ENCODE measurements around the gene PDZD7. TPM values are rescaled to one million over a fixed set of nuclear protein-coding genes. Genes with fewer than 3 reads are reported as not detected.
A peak's percentile ranks its signal among the peaks of the same experiment; 100 is the strongest.

Gene PDZD7
- total RNA-seq, 6 experiments from 2014 or later = 1.1 to 1.9 (median 1.2) TPM

DNA sequence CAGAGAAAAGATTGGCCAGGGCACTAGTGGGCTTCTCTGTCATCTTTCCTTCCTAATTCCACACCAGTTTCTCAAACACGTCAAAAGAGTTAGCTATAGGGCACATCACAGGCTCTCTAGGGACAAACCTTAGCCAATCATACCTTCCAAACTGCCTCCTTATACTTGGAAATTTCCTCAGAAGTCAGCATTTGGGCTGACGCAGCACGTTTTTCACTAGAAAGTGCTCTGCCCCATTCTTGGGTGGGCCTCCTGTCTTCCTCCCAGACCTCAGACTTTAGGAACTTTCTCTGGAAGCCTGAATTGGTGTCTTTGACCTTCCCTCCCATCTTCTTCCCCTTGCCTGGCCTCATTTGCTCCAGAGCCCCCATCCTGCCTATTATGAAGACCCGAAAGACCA, 11.2 kb upstream of the PDZD7 start:
- TF ChIP-seq CTCF (IDR thresholded peaks at IDR 0.05) = no peak
- DNase-seq = no peak
- Mint-ChIP-seq H3K4me1 (ENCODE audit: low read depth) (peaks cover 45% of the 10 kb centered on the region), H3K4me3 (peak overlapping the region; percentile 97), H3K36me3 (ENCODE audit: low read depth) (peaks cover 17% of the 10 kb centered on the region), H3K27me3 (ENCODE audit: insufficient read depth) (peaks cover 7% of the 10 kb centered on the region), H3K9me3 (no peaks in the 10 kb centered on the region), H3K27ac (peak overlapping the region; percentile 100)

- Mint-ChIP-seq H3K4me3 (no peak overlapping the region; the same call in 1 of the 2 replicates), H3K4me1 (ENCODE audit: low read depth) (peaks cover 37% of the 10 kb centered on the region), H3K27ac (peak overlapping the region; percentile 100), H3K36me3 (ENCODE audit: low read depth) (peaks cover 19% of the 10 kb centered on the region), H3K27me3 (ENCODE audit: insufficient read depth) (peaks cover 2% of the 10 kb centered on the region), H3K9me3 (no peaks in the 10 kb centered on the region)
- peak; percentile 82 for DNase-seq
- TF ChIP-seq CTCF (IDR thresholded peaks at IDR 0.05) = peak; percentile 91
These were observed 10.4 kb upstream of the PDZD7 start for GRCh38 chr10:101041252-101041761.

GRCh38 chr10:101040851-101041250, 9.9 kb upstream of the PDZD7 start:
- Mint-ChIP-seq H3K9me3 (no peaks in the 10 kb centered on the region), H3K36me3 (ENCODE audit: low read depth) (peaks cover 23% of the 10 kb centered on the region), H3K4me3 (no peak overlapping the region; the same call in 1 of the 2 replicates), H3K27me3 (ENCODE audit: insufficient read depth) (peaks cover 1% of the 10 kb centered on the region), H3K4me1 (ENCODE audit: low read depth) (peaks cover 33% of the 10 kb centered on the region), H3K27ac (peak overlapping the region; percentile 100)
- DNase-seq = no peak
- TF ChIP-seq CTCF (IDR thresholded peaks at IDR 0.05) = no peak

GRCh38 chr10:101040061-101040460, 9.1 kb upstream of the PDZD7 start:
- Mint-ChIP-seq H3K4me1 (ENCODE audit: low read depth) (peaks cover 33% of the 10 kb centered on the region), H3K9me3 (no peaks in the 10 kb centered on the region), H3K27ac (no peak overlapping the region), H3K27me3 (ENCODE audit: insufficient read depth) (peaks cover 1% of the 10 kb centered on the region), H3K4me3 (no peak overlapping the region), H3K36me3 (ENCODE audit: low read depth) (peaks cover 28% of the 10 kb centered on the region)
- no peak for DNase-seq
- no peak for TF ChIP-seq CTCF (IDR thresholded peaks at IDR 0.05)

DNA sequence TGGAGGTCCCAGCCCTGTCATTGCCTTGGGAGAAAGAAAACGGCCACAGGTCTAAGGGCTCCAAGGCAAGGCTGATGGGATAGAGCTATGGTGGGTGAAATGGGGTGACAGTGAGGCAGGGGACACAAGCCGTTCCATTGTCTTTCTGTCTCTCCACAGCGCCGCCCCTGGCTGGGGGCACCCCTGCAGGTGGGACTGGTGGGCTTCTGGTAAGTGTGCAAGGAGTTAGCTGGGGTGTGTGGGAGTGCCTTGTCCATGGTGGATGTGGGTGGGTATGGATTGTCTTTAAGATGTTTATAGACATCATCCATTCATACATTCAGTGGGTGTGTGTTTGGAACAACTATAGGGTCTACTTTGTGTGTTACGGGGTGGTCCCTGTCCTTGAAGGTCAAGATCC, 7.6 kb upstream of the PDZD7 start:
- Mint-ChIP-seq H3K4me1 (ENCODE audit: low read depth) (peaks cover 34% of the 10 kb centered on the region), H3K27ac (no peak overlapping the region; the same call in 1 of the 2 replicates)

More for the DNA sequence above, 7.6 kb upstream of the PDZD7 start:
- Mint-ChIP-seq H3K27me3 (ENCODE audit: insufficient read depth) (peaks cover 1% of the 10 kb centered on the region), H3K9me3 (no peaks in the 10 kb centered on the region), H3K4me3 (no peak overlapping the region), H3K36me3 (ENCODE audit: low read depth) (peaks cover 31% of the 10 kb centered on the region)
- DNase-seq = no peak
- TF ChIP-seq CTCF (IDR thresholded peaks at IDR 0.05) = no peak
